Measurements from ENCODE around the gene EHD1. TPM values are rescaled to one million over a fixed set of nuclear protein-coding genes. Genes with fewer than 3 reads are reported as not detected.

Gene EHD1
- total RNA-seq, 1 donor from 2014 or later: 114 TPM

- TF ChIP-seq, protein P1, sequence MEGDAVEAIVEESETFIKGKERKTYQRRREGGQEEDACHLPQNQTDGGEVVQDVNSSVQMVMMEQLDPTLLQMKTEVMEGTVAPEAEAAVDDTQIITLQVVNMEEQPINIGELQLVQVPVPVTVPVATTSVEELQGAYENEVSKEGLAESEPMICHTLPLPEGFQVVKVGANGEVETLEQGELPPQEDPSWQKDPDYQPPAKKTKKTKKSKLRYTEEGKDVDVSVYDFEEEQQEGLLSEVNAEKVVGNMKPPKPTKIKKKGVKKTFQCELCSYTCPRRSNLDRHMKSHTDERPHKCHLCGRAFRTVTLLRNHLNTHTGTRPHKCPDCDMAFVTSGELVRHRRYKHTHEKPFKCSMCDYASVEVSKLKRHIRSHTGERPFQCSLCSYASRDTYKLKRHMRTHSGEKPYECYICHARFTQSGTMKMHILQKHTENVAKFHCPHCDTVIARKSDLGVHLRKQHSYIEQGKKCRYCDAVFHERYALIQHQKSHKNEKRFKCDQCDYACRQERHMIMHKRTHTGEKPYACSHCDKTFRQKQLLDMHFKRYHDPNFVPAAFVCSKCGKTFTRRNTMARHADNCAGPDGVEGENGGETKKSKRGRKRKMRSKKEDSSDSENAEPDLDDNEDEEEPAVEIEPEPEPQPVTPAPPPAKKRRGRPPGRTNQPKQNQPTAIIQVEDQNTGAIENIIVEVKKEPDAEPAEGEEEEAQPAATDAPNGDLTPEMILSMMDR (IDR thresholded peaks at IDR 0.05; ENCODE audit: partially characterized antibody, unreplicated experiment): no peak
- no peaks in the 10 kb centered on the region for H3K36me3 Mint-ChIP-seq (ENCODE audit: unreplicated experiment)
- no peak for DNase-seq
- no peak overlapping the region for H3K4me3 Mint-ChIP-seq (ENCODE audit: unreplicated experiment)
- H3K27ac Mint-ChIP-seq (ENCODE audit: unreplicated experiment): no peak overlapping the region
- H3K9me3 Mint-ChIP-seq (ENCODE audit: unreplicated experiment): peaks cover 4% of the 10 kb centered on the region
- peaks cover 9% of the 10 kb centered on the region for H3K4me1 Mint-ChIP-seq (ENCODE audit: low read depth, unreplicated experiment)
- H3K27me3 Mint-ChIP-seq (ENCODE audit: unreplicated experiment): no peaks in the 10 kb centered on the region
These were observed 22.7 kb downstream of the EHD1 start for GRCh38 chr11:64855596-64856304.

DNA sequence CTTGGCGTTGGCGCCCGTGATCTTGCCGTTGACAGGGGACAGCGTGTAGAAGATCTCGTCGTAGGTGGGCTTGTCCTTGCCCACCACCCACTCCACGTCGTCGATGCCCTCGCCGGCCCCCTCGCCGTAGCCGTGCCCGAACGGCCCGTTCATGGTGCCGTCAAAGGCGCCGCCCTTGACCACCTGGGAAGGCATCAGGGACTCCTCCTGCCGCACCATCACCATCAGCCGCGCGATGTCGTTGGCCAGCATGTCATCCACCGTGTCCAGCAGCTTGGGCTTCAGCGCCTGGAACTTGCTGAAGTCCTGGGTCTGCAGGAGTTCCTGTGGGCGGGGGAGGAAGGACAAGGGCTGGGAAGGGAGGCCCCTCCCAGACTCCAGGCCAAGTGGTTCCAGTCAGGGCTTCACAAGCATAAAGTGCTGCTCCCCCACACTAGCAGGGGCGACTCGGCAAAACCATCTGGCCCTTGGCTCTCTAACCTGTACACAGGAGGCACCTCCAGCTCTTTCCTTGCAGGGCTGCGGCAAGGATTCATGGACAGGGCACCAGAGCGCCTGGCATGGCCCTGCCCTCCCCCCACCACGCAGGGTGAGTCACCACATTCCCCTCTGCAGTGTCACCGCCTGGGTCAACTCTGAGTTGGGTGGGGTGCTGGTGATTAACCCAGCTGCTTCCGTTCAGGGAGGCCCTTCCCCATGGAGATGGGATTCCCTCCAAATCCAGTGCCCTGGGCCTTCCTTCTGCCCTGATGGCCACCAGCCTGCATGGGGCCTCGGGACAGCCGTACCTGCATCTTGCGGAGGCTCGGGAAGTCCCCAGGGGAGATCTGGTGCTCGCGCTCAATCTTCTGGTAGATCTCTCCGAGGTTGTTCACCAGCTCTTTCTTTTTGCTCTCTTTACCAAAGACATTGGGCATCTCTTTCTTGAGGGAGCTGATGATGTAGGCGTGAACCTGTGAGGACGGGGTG lies 23.6 kb downstream of the EHD1 start:
- TF ChIP-seq, protein P1 (IDR thresholded peaks at IDR 0.05; ENCODE audit: partially characterized antibody, unreplicated experiment): no peak
- H3K27ac Mint-ChIP-seq (ENCODE audit: unreplicated experiment): no peak overlapping the region
- H3K4me1 Mint-ChIP-seq (ENCODE audit: low read depth, unreplicated experiment): peaks cover 9% of the 10 kb centered on the region
- peaks cover 4% of the 10 kb centered on the region for H3K9me3 Mint-ChIP-seq (ENCODE audit: unreplicated experiment)
- H3K4me3 Mint-ChIP-seq (ENCODE audit: unreplicated experiment): no peak overlapping the region
- no peaks in the 10 kb centered on the region for H3K36me3 Mint-ChIP-seq (ENCODE audit: unreplicated experiment)
- H3K27me3 Mint-ChIP-seq (ENCODE audit: unreplicated experiment): peaks cover 3% of the 10 kb centered on the region
- DNase-seq: no peak

DNA sequence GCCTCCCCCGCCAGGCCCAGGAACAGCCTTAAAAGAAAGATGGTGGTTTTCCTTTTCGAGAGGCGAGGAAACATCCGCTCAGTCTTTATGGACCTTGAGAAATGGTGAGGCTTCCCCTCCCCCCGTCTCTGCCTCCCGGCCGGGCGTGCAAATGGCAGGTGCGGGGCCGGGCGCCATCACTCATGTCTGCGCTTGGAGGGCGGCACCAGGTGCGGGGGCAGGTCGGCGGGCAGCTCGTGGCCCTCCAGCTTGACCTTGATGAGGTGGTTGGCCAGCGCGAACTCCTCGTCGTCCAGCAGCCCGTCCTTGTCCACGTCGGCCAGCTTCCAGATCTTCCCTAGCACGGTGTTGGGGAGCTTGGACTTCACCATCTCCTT lies 24.3 kb downstream of the EHD1 start:
- no peaks in the 10 kb centered on the region for H3K36me3 Mint-ChIP-seq (ENCODE audit: unreplicated experiment)
- peaks cover 4% of the 10 kb centered on the region for H3K9me3 Mint-ChIP-seq (ENCODE audit: unreplicated experiment)
- no peak overlapping the region for H3K4me3 Mint-ChIP-seq (ENCODE audit: unreplicated experiment)
- no peak for DNase-seq
- TF ChIP-seq, protein P1 (IDR thresholded peaks at IDR 0.05; ENCODE audit: partially characterized antibody, unreplicated experiment): no peak
- H3K27ac Mint-ChIP-seq (ENCODE audit: unreplicated experiment): no peak overlapping the region
- H3K4me1 Mint-ChIP-seq (ENCODE audit: low read depth, unreplicated experiment): peaks cover 10% of the 10 kb centered on the region
- peaks cover 3% of the 10 kb centered on the region for H3K27me3 Mint-ChIP-seq (ENCODE audit: unreplicated experiment)

GRCh38 chr11:64853709-64854108 lies 24.7 kb downstream of the EHD1 start:
- H3K4me1 Mint-ChIP-seq (ENCODE audit: low read depth, unreplicated experiment): peaks cover 10% of the 10 kb centered on the region
- peaks cover 3% of the 10 kb centered on the region for H3K27me3 Mint-ChIP-seq (ENCODE audit: unreplicated experiment)
- TF ChIP-seq, protein P1 (IDR thresholded peaks at IDR 0.05; ENCODE audit: partially characterized antibody, unreplicated experiment): no peak
- peaks cover 4% of the 10 kb centered on the region for H3K9me3 Mint-ChIP-seq (ENCODE audit: unreplicated experiment)
- H3K36me3 Mint-ChIP-seq (ENCODE audit: unreplicated experiment): no peaks in the 10 kb centered on the region
- no peak overlapping the region for H3K27ac Mint-ChIP-seq (ENCODE audit: unreplicated experiment)
- H3K4me3 Mint-ChIP-seq (ENCODE audit: unreplicated experiment): no peak overlapping the region
- no peak for DNase-seq
